ENCODE results near the gene ZBTB12.
A peak's percentile ranks its signal among the peaks of the same experiment; 100 is the strongest.
"Not testable (repeated sequence)": the region's sequence is repeated elsewhere in the genome, so short reads cannot be mapped to it uniquely, and the experiment has no call there.

The ZBTB12 gene, protein sequence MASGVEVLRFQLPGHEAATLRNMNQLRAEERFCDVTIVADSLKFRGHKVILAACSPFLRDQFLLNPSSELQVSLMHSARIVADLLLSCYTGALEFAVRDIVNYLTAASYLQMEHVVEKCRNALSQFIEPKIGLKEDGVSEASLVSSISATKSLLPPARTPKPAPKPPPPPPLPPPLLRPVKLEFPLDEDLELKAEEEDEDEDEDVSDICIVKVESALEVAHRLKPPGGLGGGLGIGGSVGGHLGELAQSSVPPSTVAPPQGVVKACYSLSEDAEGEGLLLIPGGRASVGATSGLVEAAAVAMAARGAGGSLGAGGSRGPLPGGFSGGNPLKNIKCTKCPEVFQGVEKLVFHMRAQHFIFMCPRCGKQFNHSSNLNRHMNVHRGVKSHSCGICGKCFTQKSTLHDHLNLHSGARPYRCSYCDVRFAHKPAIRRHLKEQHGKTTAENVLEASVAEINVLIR

DNA sequence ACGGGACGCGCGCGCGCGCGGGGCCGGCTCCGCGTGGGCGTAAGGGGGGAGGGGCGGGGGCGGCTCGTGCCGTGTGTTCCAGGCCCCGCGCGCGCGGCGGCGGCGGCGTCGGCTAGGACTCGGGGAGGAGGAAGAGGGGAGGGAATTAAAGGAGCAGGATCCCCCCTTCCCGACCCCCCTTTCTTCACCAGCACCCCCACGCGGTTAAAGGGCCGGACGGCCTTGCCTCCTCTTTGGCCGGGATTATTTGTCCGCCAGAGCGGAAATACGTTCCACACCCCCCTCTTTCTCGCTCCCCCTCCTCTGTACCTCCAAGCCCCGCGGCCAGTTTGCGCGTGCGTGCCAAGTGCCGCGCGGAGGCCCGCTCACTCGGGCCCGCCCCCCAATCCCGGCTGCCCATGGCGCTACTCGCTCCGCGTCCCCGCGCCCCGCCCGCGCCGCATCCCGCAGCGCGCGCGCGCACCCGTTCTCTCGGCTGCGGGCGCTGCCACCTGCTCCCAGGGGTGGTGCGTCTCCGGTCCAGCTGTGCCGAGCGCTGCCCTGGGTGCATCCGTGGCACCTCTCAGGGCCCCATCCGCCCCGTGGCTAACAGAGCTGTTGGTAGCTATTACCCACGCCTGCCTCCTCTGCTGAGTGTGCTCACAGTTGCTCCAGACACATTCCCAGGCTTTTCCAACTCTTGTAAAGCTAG is at the start of gene ZBTB12:
ZBTB12 (minus strand) TSS at position 134 of the 691 bp plus-strand sequence. CDS start 781 bp downstream, outside the sequence.
- peak; percentile 96 for DNase-seq

DNA sequence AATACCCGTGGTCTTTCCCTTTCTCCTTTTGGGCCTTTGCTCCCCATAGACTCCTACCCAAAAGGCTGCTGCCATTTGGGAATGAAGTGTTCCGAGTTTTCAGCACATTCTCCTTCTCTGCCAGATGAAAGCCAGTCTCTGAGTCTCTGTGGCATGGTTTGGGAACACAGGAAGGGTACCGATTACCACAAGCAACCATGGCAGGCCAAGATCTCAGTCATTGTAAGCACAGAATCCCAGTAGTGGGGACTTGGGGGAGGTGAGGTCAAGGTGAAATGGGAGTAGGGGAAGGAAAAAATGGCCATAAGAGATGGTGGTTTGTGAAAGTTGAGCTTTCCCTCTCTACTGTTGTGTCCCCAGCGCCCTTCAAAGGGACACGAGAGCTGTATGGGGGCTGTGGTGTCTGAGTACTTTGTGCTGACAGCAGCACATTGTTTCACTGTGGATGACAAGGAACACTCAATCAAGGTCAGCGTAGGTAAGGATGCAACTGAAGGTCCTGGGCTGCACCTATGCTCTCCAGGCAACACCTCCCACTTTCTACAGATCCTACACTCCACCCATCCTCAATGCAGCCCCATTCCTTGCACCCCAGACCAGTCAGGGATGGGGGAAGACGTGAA is 48.2 kb upstream of the ZBTB12 start:
- no peak for DNase-seq

DNA sequence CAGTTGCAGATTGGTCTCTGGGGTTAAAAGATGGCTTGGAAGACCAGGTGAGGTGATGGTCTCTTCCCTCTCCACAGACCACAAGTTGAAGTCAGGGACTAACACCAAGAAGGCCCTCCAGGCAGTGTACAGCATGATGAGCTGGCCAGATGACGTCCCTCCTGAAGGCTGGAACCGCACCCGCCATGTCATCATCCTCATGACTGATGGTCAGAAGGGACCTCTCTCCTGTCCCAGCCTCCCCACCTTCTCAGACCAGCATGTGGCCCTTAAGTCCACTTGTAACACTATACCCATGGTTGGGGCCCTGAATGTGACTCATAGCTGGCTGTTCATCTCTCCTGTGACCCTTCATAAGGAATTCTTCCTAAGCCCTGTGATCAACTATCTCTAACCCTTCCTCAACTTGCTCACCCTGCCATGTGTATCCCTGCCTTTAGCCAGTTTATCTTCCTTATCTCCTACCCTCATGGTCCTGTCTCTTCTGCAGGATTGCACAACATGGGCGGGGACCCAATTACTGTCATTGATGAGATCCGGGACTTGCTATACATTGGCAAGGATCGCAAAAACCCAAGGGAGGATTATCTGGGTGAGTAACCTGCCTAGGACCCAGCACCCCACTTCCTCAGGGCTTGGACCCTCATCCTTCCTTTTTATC is 47.0 kb upstream of the ZBTB12 start:
- DNase-seq = no peak

DNA sequence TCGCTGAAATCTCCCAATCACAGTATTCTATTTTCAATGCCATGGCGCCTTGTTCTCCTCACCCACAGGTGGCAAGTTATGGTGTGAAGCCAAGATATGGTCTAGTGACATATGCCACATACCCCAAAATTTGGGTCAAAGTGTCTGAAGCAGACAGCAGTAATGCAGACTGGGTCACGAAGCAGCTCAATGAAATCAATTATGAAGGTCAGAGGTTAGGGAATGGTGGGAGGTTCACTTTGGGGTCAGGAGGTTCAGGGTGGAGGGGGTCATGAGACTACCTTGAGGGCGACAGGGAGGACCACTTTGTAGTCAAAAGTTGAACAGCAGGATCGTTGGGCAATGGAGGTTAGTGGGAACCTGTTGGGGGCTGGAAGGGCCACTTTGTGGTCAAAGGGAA is 46.4 kb upstream of the ZBTB12 start:
- DNase-seq = no peak

DNA sequence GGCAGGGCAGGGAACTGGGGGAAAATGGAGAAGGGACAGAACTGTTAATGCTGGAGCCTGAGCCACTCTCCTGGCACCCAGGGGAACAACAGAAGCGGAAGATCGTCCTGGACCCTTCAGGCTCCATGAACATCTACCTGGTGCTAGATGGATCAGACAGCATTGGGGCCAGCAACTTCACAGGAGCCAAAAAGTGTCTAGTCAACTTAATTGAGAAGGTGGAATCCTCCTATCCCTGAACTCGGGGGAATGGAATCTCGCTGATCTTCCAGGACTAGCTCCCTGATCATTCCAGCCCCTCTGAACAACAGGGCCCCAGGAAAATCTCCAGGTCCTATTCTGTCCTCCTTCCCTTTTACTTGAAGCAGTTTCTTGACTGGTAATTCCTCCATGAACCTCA is 46.0 kb upstream of the ZBTB12 start:
- no peak for DNase-seq

DNA sequence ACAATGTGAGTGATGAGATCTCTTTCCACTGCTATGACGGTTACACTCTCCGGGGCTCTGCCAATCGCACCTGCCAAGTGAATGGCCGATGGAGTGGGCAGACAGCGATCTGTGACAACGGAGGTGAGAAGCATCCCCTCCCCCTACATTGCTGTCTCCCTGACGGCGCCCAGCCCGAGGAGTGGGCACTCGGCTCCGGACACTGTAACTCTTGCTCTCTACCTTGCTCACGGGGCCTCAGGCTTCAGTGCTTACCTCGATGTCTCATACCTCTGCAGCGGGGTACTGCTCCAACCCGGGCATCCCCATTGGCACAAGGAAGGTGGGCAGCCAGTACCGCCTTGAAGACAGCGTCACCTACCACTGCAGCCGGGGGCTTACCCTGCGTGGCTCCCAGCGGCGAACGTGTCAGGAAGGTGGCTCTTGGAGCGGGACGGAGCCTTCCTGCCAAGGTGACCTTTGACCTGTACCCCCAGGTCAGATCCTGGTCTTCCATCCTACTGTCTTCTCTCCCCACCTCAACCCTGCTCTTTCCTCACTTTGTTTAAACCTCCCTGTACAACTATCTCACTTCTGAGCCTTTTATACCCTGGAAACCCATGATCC is 45.3 kb upstream of the ZBTB12 start:
- no peak for DNase-seq

DNA sequence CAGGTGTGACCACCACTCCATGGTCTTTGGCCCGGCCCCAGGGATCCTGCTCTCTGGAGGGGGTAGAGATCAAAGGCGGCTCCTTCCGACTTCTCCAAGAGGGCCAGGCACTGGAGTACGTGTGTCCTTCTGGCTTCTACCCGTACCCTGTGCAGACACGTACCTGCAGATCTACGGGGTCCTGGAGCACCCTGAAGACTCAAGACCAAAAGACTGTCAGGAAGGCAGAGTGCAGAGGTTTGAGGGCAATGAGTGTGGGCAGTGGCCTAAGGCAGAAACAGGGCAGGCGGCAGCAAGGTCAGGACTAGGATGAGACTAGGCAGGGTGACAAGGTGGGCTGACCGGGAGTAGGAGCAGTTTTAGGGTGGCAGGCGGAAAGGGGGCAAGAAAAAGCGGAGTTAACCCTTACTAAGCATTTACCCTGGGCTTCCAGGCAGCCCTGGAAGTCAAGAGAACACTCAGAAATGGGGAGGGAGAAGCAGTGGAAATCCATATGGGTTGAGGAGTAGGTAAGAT is 44.5 kb upstream of the ZBTB12 start:
- no peak for DNase-seq

DNA sequence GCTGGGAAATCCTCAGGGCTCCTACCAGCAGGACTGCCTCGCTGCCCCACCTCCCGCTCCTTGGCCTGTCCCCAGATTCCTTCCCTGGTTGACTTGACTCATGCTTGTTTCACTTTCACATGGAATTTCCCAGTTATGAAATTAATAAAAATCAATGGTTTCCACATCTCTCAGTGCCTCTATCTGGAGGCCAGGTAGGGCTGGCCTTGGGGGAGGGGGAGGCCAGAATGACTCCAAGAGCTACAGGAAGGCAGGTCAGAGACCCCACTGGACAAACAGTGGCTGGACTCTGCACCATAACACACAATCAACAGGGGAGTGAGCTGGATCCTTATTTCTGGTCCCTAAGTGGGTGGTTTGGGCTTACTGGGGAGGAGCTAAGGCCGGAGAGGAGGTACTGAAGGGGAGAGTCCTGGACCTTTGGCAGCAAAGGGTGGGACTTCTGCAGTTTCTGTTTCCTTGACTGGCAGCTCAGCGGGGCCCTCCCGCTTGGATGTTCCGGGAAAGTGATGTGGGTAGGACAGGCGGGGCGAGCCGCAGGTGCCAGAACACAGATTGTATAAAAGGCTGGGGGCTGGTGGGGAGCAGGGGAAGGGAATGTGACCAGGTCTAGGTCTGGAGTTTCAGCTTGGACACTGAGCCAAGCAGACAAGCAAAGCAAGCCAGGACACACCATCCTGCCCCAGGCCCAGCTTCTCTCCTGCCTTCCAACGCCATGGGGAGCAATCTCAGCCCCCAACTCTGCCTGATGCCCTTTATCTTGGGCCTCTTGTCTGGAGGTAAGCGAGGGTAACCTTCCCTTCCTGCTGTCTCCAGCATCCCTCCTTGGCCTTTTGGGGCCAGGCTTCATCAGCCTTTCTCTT is 43.9 kb upstream of the ZBTB12 start, which contains the start of gene CFB:
CFB (plus strand) TSS at position 589 of the 863 bp plus-strand sequence; CDS start at position 716, 127 bp downstream.
- DNase-seq = no peak

DNA sequence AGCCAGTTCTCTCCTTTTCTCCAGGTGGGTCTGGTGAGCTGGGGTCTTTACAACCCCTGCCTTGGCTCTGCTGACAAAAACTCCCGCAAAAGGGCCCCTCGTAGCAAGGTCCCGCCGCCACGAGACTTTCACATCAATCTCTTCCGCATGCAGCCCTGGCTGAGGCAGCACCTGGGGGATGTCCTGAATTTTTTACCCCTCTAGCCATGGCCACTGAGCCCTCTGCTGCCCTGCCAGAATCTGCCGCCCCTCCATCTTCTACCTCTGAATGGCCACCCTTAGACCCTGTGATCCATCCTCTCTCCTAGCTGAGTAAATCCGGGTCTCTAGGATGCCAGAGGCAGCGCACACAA is 43.2 kb upstream of the ZBTB12 start:
- no peak for DNase-seq

DNA sequence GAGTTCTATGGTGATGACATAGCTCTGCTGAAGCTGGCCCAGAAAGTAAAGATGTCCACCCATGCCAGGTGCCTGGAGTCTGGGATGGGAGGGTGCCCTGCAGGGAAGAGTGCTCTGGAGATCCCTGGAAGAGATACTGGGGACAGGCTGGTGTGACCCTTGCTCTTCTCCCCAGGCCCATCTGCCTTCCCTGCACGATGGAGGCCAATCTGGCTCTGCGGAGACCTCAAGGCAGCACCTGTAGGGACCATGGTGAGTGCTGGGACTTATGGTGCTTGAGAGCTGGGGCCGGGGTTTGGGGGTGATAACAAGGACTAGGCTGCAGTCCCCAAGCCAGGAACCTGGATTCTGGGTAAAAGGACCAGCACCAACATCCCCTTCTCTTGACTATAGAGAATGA is 41.9 kb upstream of the ZBTB12 start:
- DNase-seq = no peak

DNA sequence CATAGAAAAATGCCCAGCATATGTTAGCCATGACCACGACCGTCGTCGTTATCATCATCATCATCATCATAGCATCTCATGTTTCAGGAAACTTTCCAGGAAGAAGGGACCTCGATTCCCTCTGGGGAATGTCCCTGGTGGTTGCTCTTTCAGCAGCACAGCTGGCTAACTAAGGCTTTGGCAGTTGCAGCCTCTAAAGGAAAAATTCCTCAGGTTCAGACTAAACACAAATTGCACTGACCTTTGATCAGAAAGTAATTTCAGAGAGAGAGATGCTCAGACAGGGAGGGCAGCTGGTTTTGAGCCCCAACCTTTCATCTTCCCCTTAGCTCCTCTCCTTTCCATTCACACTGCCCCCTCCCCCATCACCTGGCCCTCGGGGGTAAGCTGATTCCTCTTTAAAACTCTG is 38.4 kb upstream of the ZBTB12 start:
- no peak for DNase-seq

DNA sequence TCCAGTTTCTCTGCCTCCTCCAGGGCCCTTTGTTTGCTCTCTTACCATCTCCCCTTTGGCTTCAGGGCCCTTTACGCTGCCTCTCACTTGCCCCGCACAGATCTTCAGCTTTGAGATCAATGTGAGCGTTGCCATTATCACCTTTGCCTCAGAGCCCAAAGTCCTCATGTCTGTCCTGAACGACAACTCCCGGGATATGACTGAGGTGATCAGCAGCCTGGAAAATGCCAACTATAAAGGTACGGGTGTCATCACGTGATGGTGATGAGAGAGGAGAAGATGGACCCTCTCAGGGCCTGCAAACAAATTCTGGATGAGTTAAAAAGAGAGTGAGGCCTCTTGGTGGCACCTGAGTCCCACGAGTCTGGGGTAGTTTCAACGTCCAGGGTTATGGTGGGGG is 33.9 kb upstream of the ZBTB12 start:
- no peak for DNase-seq

DNA sequence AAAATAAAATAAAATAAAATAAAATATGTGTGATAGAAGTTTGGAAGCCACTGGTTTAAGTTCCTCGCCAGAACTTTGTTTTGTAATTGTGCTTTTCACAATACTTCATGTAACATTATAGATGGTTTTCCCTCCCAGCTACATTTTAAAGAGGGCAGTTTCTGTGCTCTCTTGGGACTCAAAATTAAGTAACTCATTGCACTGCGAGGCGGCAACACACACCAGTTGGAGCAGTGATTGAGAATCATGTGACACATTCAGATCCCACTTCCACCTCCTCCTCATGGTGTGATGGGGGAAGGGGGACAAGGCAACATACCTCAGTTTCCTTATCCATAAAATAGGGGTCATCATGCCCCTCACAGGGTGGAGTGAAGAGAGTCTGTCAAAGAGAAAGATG is 33.1 kb upstream of the ZBTB12 start:
- no peak for DNase-seq

DNA sequence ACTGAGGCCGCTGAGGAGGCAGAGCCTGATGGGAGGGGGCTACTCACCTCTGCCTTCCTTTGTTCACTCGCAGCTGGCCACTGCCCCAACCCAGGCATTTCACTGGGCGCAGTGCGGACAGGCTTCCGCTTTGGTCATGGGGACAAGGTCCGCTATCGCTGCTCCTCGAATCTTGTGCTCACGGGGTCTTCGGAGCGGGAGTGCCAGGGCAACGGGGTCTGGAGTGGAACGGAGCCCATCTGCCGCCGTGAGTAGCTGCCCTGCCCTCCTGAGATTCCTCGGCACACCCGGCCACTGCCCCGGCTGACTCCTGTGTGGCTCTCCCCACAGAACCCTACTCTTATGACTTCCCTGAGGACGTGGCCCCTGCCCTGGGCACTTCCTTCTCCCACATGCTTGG is 31.7 kb upstream of the ZBTB12 start:
- DNase-seq = no peak

DNA sequence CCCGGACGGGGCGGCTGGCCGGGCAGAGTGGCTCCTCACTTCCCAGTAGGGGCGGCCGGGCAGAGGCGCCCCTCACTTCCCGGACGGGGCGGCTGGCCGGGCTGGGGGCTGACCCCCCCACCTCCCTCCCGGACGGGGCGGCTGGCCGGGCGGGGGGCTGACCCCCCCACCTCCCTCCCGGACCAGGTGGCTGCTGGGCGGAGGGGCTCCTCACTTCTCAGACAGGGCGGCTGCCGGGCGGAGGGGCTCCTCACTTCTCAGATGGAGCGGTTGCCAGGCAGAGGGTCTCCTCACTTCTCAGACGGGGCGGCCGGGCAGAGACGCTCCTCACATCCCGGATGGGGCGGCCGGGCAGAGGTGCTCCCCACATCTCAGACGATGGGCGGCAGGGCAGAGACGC is 30.3 kb upstream of the ZBTB12 start:
- not testable (repeated sequence) for DNase-seq

DNA sequence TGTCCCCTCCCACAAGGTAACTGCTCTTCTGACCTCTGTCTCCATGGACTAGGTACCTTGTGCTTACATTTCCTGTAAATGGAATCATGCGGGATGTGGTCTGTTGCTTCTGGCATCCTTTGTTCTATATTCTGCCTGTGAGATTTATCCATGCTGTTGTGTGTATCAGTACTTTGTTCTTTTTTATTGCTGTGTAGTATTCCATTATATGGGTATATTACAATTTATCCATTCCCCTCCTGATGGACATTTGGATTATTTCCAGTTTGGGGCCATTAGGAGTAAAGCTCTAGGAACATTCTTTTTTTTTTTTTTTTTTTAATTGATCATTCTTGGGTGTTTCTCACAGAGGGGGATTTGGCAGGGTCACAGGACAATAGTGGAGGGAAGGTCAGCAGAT is 29.1 kb upstream of the ZBTB12 start:
- DNase-seq = no peak

DNA sequence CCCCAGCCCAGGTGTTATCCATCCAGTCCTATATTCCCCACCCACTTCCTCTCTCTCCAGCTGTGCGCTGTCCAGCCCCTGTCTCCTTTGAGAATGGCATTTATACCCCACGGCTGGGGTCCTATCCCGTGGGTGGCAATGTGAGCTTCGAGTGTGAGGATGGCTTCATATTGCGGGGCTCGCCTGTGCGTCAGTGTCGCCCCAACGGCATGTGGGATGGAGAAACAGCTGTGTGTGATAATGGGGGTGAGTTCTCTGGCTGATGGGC is 26.7 kb upstream of the ZBTB12 start:
- no peak for DNase-seq

DNA sequence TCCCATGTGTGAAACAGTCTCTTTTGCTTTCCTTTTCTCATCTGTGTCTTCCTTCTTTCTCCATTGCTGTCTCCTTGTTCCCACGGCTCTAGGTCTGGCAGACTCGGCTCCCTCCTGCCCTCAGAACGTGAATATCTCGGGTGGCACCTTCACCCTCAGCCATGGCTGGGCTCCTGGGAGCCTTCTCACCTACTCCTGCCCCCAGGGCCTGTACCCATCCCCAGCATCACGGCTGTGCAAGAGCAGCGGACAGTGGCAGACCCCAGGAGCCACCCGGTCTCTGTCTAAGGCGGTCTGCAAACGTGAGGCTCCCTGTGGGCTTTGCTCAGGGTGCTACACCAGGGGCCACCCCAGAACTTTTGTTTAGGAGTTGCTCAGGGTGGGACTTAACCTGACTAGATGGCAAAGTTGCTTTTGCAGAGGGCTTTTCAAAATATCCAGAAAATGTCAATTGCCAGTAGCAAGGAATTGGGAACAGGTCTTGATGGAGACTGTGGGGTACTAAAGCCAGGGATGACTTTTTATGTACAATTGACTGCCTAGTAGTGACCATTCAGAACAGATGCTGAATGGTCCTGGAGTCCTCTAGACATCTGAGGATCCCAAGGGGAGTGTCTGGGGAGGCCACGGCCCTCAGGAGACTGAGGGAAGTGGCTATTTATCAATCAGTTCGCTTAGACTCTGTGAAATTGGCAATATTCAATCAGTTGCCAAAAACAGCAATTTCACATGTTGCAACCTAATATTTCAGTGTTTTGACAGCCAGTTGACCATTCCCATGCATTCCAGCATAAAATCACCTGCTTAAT is 26.2 kb upstream of the ZBTB12 start:
- DNase-seq = no peak

DNA sequence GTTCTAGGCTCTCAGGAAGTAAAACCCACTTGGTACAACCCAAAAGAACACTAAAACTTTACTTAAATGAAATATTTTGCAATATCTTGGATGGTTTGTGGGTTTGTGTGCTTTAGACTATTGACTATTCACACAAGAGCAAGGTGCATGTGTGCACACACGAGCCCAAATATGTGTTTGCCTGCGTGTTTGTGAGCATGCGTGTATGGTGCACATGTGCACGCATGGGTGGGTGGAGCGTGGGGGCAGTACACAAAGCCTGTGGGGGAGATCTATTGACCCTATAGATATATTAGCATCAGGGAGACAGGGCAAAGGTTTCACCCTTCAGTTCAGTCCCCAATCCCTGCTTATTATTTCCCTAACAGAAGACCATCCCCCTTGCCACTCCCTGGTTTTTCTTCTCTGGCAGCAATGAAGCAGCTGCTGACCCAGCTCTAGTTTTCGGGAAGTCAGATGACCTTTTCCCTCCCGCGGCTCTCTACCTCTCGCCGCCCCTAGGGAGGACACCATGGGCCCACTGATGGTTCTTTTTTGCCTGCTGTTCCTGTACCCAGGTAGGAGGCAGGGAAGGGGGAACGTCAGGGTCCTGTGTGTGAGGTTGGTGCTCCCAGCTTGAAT is 25.5 kb upstream of the ZBTB12 start, which contains the start of gene C2:
C2 (plus strand) TSS at position 476 of the 621 bp plus-strand sequence; CDS start at position 512, 36 bp downstream.
- no peak for DNase-seq

DNA sequence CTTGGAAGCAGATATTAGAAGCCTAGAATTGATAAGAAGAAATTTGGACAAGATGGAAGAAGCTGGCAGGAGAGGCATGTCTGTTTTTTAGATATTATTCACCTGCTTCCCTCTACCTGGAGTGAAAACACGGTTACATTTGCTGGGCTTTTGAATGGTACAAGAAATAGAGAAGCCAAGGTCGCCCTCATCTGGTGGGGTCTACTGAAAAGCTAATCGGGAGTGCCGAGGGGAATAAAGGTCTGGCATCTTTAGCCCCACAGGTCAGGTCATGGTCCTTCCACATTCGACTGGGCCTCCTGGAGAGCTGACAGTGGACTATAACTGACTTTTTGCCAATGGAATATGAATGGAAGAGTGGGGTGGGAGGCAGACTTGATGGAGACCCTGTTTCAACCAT is 21.1 kb upstream of the ZBTB12 start:
- no peak for DNase-seq
